H1 (cell line): ENCODE data around the gene ZNF536. TPM values are rescaled to one million over a fixed set of nuclear protein-coding genes. Genes with fewer than 3 reads are reported as not detected.

Experiments used
- CTCF ChIA-PET: fragments of 300-600 bp; sonication (Branson Sonifier 250); formaldehyde crosslinking; loops from one replicate; lab custom pipeline; 2021; ENCODE audit not compliant: partially characterized antibody; lab: Charles Lee
- POLR2A ChIA-PET: fragments of 300-600 bp; sonication (Branson Sonifier 250); formaldehyde crosslinking; loops from one replicate; lab custom pipeline; 2021; ENCODE audit warnings: inconsistent platforms; ENCODE audit not compliant: partially characterized antibody; lab: Charles Lee
- DNase-seq, 2 experiments: peaks; one replicate each; pipeline versions ENCODE4 v3.0.0 to v3.0.0-alpha.2; 2010 to 2022; ENCODE audit warnings: low spot score in 2 of 2, low read depth in 1 of 2, mixed read lengths in 1 of 2
- FAIRE-seq: peaks from 2 replicates; lab custom pipeline; 2011; peaks lifted over from hg19 to GRCh38; lab: Jason Lieb, UNC
- H2AFZ ChIP-seq: 2 replicates; pipeline ENCODE4 v1.8.1; 2012; ENCODE audit warnings: low read length, inconsistent platforms
- H2AK5ac ChIP-seq: 2 replicates; pipeline ENCODE4 v1.6.1; 2013; ENCODE audit warnings: low read depth, low read length
- H2BK120ac ChIP-seq: replicated peaks from 2 replicates; pipeline ENCODE3; 2013; ENCODE audit warnings: low read depth, low read length, inconsistent platforms
- H2BK12ac ChIP-seq: 2 replicates; pipeline ENCODE4 v1.6.1; 2013; ENCODE audit warnings: low read depth, low read length
- H2BK15ac ChIP-seq: 2 replicates; pipeline ENCODE4 v1.6.1; 2013; ENCODE audit warnings: low read length
- H2BK20ac ChIP-seq: 2 replicates; pipeline ENCODE4 v1.6.1; 2013; ENCODE audit warnings: low read length
- H2BK5ac ChIP-seq: 2 replicates; pipeline ENCODE4 v1.6.1; 2013; ENCODE audit warnings: low read depth, low read length
- H3K14ac ChIP-seq: 2 replicates; pipeline ENCODE4 v1.6.1; 2013; ENCODE audit warnings: inconsistent platforms; ENCODE audit not compliant: insufficient read length
- H3K18ac ChIP-seq: 2 replicates; pipeline ENCODE4 v1.6.1; 2013; ENCODE audit warnings: low read length; ENCODE audit errors: extremely low read depth
- H3K23ac ChIP-seq: 2 replicates; pipeline ENCODE4 v1.6.1; 2013; ENCODE audit warnings: inconsistent platforms; ENCODE audit not compliant: insufficient read length
- H3K23me2 ChIP-seq: 2 replicates; pipeline ENCODE4 v1.6.1; 2013; ENCODE audit warnings: low read depth, low read length
- H3K27ac ChIP-seq: 2 replicates; pipeline ENCODE4 v1.6.1; 2011; ENCODE audit warnings: low read depth, low read length, inconsistent platforms
- H3K27me3 ChIP-seq, 4 experiments: replicated peaks in 1 of 4; 1 replicate in 1 of 4; 2 replicates in 3 of 4; pipeline versions ENCODE4 v1.6.1 to v1.8.1; 2011 to 2013; ENCODE audit warnings: low read length in 3 of 4, mild to moderate bottlenecking in 3 of 4, inconsistent platforms in 2 of 4, mixed read lengths in 2 of 4, moderate library complexity in 1 of 4; ENCODE audit not compliant: control insufficient read depth in 3 of 4, insufficient read depth in 3 of 4; ENCODE audit errors: extremely low read depth in 1 of 4
- H3K36me3 ChIP-seq, 4 experiments: 2 replicates each; pipeline versions ENCODE4 v1.6.1 to v1.8.1; 2011 to 2013; ENCODE audit warnings: mild to moderate bottlenecking in 4 of 4, low read length in 3 of 4, moderate library complexity in 2 of 4, control low read depth in 1 of 4, inconsistent platforms in 1 of 4; ENCODE audit not compliant: insufficient read depth in 4 of 4, control insufficient read depth in 2 of 4
- H3K4ac ChIP-seq: replicated peaks from 2 replicates; pipeline ENCODE3; 2013; ENCODE audit warnings: low read length, low read depth, mixed read lengths, inconsistent platforms; ENCODE audit not compliant: insufficient read length
- H3K4me1 ChIP-seq, 4 experiments: replicated peaks in 1 of 4; 1 replicate in 1 of 4; 2 replicates in 3 of 4; pipeline versions ENCODE4 v1.6.1 to v1.8.1; 2011 to 2013; ENCODE audit warnings: low read length in 3 of 4, inconsistent platforms in 2 of 4, mixed read lengths in 1 of 4; ENCODE audit not compliant: insufficient read depth in 4 of 4, control insufficient read depth in 3 of 4
- H3K4me2 ChIP-seq, 2 experiments: 2 replicates each; pipeline versions ENCODE4 v1.6.1 to v1.8.1; 2011 to 2013; ENCODE audit warnings: low read depth in 2 of 2, low read length in 2 of 2, control low read depth in 1 of 2, inconsistent platforms in 1 of 2, mild to moderate bottlenecking in 1 of 2; ENCODE audit not compliant: insufficient read depth in 1 of 2
- H3K4me3 ChIP-seq, 4 experiments: fragments of 200-600, 300-600 bp in 1 of 4; sonication (generic), shearing (Covaris generic), sonication (Bioruptor Twin) in 1 of 4; 2 replicates each; pipeline versions ENCODE4 v1.5.1 to v1.8.1; 2011 to 2016; ENCODE audit warnings: low read length in 4 of 4, low read depth in 3 of 4, control low read depth in 2 of 4, inconsistent platforms in 2 of 4, mild to moderate bottlenecking in 2 of 4, mixed read lengths in 1 of 4, moderate library complexity in 1 of 4; ENCODE audit not compliant: insufficient read depth in 2 of 4; ENCODE audit errors: extremely low read depth in 1 of 4
- H3K56ac ChIP-seq: replicated peaks from 2 replicates; pipeline ENCODE3; 2013; ENCODE audit warnings: low read depth, mild to moderate bottlenecking, mixed read lengths, low read length, inconsistent platforms; ENCODE audit not compliant: insufficient read length
- H3K79me1 ChIP-seq: 2 replicates; pipeline ENCODE4 v1.6.1; 2013; ENCODE audit warnings: low read depth, low read length, control low read depth
- H3K79me2 ChIP-seq, 2 experiments: 2 replicates each; pipeline versions ENCODE4 v1.6.1 to v1.8.1; 2012 to 2013; ENCODE audit warnings: low read length in 2 of 2, mild to moderate bottlenecking in 2 of 2, inconsistent platforms in 1 of 2; ENCODE audit not compliant: insufficient read depth in 2 of 2, control insufficient read depth in 1 of 2
- H3K9ac ChIP-seq, 4 experiments: replicated peaks in 1 of 4; 1 replicate in 1 of 4; 2 replicates in 3 of 4; pipeline versions ENCODE4 v1.6.1 to v1.8.1; 2011 to 2013; ENCODE audit warnings: low read depth in 3 of 4, low read length in 3 of 4, control low read depth in 2 of 4, mild to moderate bottlenecking in 2 of 4, moderate library complexity in 2 of 4, inconsistent platforms in 1 of 4; ENCODE audit errors: extremely low read depth in 1 of 4
- H3K9me3 ChIP-seq, 2 experiments: 2 replicates each; pipeline versions ENCODE4 v1.6.1 to v1.8.1; 2012 to 2013; ENCODE audit warnings: mild to moderate bottlenecking in 2 of 2, moderate library complexity in 2 of 2, control low read depth in 1 of 2, inconsistent platforms in 1 of 2, low read depth in 1 of 2, low read length in 1 of 2, mixed read lengths in 1 of 2; ENCODE audit not compliant: insufficient read depth in 2 of 2
- H4K20me1 ChIP-seq, 2 experiments: replicated peaks in 1 of 2; 2 replicates each; pipeline versions ENCODE3 to v1.8.1; 2011 to 2013; ENCODE audit warnings: inconsistent platforms in 2 of 2, low read length in 2 of 2, mild to moderate bottlenecking in 1 of 2; ENCODE audit not compliant: insufficient read depth in 2 of 2, control insufficient read depth in 1 of 2
- H4K5ac ChIP-seq: 2 replicates; pipeline ENCODE4 v1.6.1; 2013; ENCODE audit warnings: low read length, low read depth, mixed read lengths, inconsistent platforms; ENCODE audit not compliant: insufficient read length
- H4K8ac ChIP-seq: 2 replicates; pipeline ENCODE4 v1.8.0; 2013; ENCODE audit warnings: mild to moderate bottlenecking, moderate library complexity, low read length, inconsistent platforms; ENCODE audit not compliant: insufficient read depth; ENCODE audit errors: extremely low read depth
- H4K91ac ChIP-seq: replicated peaks from 2 replicates; pipeline ENCODE3; 2013; ENCODE audit warnings: low read length, mixed read lengths, inconsistent platforms; ENCODE audit not compliant: insufficient read length
- BACH1 ChIP-seq: IDR thresholded peaks from 2 replicates; pipeline ENCODE4 v1.6.1; 2012; ENCODE audit warnings: low read length, improper control_type of control experiment
- HDAC2 ChIP-seq, 2 experiments: fragments of 300-600 bp in 1 of 2; sonication (generic) in 1 of 2; IDR thresholded peaks; 2 replicates each; pipeline ENCODE4 v1.6.1; 2011 to 2012; ENCODE audit warnings: low read depth in 2 of 2, low read length in 2 of 2, mild to moderate bottlenecking in 2 of 2, moderate library complexity in 2 of 2, borderline replicate concordance in 1 of 2, inconsistent platforms in 1 of 2
- KDM4A ChIP-seq: IDR thresholded peaks from one replicate; pipeline ENCODE4 v1.7.1; 2012; ENCODE audit warnings: low read depth, mild to moderate bottlenecking, moderate library complexity, low read length, inconsistent platforms; ENCODE audit not compliant: severe bottlenecking
- RBBP5 ChIP-seq: IDR thresholded peaks from 2 replicates; pipeline ENCODE4 v1.7.1; 2012; ENCODE audit warnings: low read depth, mild to moderate bottlenecking, inconsistent platforms, low read length, moderate library complexity, borderline replicate concordance
- SIX5 ChIP-seq: IDR thresholded peaks from 2 replicates; pipeline ENCODE4 v1.6.1; 2011; ENCODE audit warnings: mild to moderate bottlenecking, low read depth, low read length
- WGBS, 2 experiments: shearing (Covaris generic) in 1 of 2; methylation state at CpG; one replicate each; pipeline versions ENCODE4 v1.1.6 to v1.1.7; 2013 to 2015; ENCODE audit warnings: low lambda C conversion rate in 2 of 2, mixed read lengths in 2 of 2, inconsistent platforms in 1 of 2, low coverage in 1 of 2, missing lambda C conversion rate in 1 of 2; ENCODE audit not compliant: insufficient replicate concordance in 2 of 2, insufficient coverage in 1 of 2, insufficient read length in 1 of 2; ENCODE audit errors: extremely low coverage in 1 of 2, missing lambda C conversion rate in 1 of 2; 5-methylcytosine and 5-hydroxymethylcytosine counted together
- polyA plus RNA-seq, 7 experiments: library from polyadenylated mRNA; depleted of rRNA in 3 of 7; stranded (reverse) in 5 of 7; unstranded in 2 of 7; fragments of >200 nt in 5 of 7; fragments of 200-250 nt in 2 of 7; gene quantifications; 1 replicate in 5 of 7; 2 replicates in 1 of 7; 4 replicates in 1 of 7; pipeline versions ENCODE4 v1.2.1 to v1.2.3, GENCODE V29; 2011 to 2013; ENCODE audit warnings: missing spikeins in 2 of 7, mixed read lengths in 2 of 7
- total RNA-seq: library from RNA; stranded (reverse); fragmentation: NEBNext Ultra II Directional; extraction: Animal tissue kit (Norgen Biotek cat#: 25700); gene quantifications from 2 replicates; pipeline ENCODE4 v1.2.1, GENCODE V29; 2021

The ZNF536 gene
- total and polyA plus RNA-seq, 2 of the 8 experiments (the other 6 are each of a cell fraction or from before 2014, with no cell fraction given), result 0.09 to 0.11 TPM

- Histone ChIP-seq H2BK12ac (no peak overlapping the region), H3K4me3 (no peak overlapping the region), H2BK20ac (no peak overlapping the region), H3K27ac (no peak overlapping the region), H3K23ac (no peak overlapping the region), H2BK15ac (no peak overlapping the region), H4K91ac (no peak overlapping the region), H4K8ac (no peak overlapping the region), H2AK5ac (no peak overlapping the region), H3K9me3 (no peaks in the 10 kb centered on the region), H2AFZ (no peak overlapping the region), H3K27me3 (no peaks in the 10 kb centered on the region), H3K9ac (no peak overlapping the region), H3K4me1 (no peaks in the 10 kb centered on the region), H3K23me2 (no peaks in the 10 kb centered on the region), H4K5ac (no peak overlapping the region), H3K4ac (no peak overlapping the region), H2BK5ac (no peak overlapping the region), H3K56ac (no peak overlapping the region), H2BK120ac (no peak overlapping the region), H3K18ac (no peak overlapping the region), H4K20me1 (no peaks in the 10 kb centered on the region), H3K36me3 (no peaks in the 10 kb centered on the region), H3K79me2 (no peaks in the 10 kb centered on the region), H3K4me2 (no peak overlapping the region), H3K14ac (no peak overlapping the region), H3K79me1 (no peaks in the 10 kb centered on the region)
- ChIA-PET CTCF (no interaction called here), POLR2A (no interaction called here)
- TF ChIP-seq BACH1 (no peak), RBBP5 (no peak), KDM4A (no peak), HDAC2 (IDR thresholded peaks at IDR 0.05; ENCODE audit: borderline replicate concordance in 1 of 2, low read depth in 2 of 2, low read length in 2 of 2) (no peak), SIX5 (no peak)
- DNase-seq (no peak), FAIRE-seq (no peak)
- 89% methylated on average over 6 of the region's 6 CpGs; no CpG with 5 or more reads in 1 of the 2 experiments for WGBS, 2 experiments
Measured at GRCh38 chr19:30513082-30513411, 140.9 kb downstream of the ZNF536 start.
